NCI-H2227 (cell line): ENCODE data around the gene CNEP1R1.
"Not testable (repeated sequence)": the region's sequence is repeated elsewhere in the genome, so short reads cannot be mapped to it uniquely, and the experiment has no call there.

Source experiments
- DNase-seq: peaks from one replicate; lab custom pipeline; 2025; ENCODE audit not compliant: unreplicated experiment; lab: John Stamatoyannopoulos, UW

CNEP1R1 gene, protein sequence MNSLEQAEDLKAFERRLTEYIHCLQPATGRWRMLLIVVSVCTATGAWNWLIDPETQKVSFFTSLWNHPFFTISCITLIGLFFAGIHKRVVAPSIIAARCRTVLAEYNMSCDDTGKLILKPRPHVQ

DNA sequence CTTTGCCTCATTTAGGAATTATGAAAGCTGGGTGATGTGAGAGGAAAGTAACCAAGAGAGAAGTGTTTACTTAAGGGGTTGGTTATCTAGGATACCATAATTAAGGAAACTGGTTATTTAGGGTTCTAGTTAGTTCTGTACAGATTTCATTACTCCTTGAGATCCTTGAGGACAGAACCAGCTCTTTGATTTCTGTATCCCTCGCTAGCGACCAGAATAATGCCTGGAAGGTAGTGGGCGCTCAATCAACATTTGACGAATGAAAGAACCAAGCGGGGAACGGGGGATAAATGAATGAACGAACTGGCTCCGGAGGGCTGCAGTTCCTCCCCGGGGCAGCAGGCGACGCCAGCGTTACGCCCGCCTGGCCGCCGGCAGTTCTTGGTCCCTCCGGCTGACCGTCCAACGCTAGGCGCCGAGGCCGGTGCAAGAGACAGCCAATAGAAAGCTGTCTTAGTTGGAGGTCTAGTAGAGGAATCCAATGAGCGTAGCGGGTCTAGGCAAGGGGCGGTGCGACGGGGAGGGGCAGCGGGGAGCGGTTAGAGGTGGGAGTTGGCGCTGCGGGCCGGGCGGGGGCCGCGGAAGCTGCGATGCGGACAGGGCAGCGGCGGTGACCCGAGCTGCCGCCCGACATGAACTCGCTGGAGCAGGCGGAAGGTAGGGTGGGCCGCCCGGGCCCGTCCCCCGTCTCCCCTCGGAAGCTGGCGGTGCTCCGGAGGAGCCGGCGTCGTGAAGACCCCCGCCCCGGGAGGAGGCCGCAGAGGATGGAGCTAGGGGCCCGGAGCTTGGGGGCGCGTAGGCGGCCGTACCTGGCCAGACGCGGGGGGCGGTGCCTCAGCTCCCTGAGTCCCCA, at the start of gene CNEP1R1:
TSS of gene CNEP1R1 (plus strand) at position 542 of the 853 bp plus-strand sequence. CDS start at position 633, 91 bp downstream.
- DNase-seq = peak; percentile 94

DNA sequence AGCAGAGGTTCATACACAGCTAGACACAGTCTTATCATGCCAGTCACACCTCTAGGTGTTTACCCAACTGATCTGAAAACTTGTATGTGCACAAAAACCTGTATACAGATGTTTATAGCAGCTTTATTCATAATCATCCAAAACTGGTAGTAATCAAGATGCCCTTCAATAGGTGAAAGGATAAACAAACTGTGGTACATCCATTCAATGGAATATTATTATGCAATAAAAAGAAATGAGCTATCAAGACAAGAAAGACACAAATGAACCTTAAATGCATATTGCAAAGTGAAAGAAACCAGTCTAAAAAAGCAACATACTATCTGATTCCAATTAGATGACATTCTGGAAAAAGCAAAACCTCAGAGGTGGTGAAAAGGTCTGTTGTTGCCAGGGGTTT, 47.6 kb upstream of the CNEP1R1 start:
- DNase-seq = no peak

DNA sequence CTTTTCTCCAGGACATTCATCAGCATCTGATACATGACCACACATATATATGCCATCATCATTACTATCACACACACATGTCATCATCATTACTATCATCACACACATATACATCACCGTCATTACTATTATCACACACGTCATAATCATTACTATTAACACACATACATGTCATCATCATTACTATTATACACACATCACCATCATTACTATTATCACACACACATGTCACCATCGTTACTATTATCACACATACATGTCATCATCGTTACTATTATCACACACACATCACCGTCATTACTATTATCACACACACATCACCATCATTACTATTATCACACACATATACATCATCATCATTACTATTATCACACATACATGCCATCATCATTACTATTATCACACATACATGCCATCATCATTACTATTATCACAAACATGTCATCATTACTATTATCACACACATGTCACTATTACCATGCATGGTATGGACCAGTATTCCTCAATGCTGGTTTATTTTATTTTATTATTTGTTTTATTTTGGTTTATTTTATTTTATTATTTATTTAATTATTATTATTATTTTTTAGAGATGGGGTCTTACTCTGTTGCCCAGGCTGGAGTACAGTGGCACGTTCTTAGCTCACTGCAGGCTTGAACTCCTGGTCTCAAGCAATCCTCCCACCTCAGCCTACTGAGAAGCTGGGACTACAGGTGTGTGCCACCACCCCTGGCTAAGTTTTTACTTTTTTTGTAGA, 46.3 kb upstream of the CNEP1R1 start:
- DNase-seq = no peak

DNA sequence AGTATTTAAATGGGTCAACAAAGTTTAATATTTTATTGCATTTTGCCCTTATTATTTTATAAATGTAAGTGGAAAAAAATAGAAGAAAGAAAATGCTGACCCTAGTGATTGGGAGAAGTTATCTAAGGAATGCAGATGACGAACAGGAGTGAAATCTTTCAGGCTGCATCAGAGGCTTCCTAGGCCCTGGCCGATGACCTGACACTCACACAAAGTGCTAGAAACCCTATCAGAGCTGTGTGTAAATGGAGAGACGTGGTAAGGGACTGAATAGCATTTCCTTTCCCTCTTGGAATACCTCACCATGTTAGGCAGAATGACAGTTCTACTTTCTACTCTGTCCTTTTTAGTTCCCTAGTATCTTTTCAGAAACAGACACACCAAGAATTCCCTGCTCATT, 44.9 kb upstream of the CNEP1R1 start:
- no peak for DNase-seq

DNA sequence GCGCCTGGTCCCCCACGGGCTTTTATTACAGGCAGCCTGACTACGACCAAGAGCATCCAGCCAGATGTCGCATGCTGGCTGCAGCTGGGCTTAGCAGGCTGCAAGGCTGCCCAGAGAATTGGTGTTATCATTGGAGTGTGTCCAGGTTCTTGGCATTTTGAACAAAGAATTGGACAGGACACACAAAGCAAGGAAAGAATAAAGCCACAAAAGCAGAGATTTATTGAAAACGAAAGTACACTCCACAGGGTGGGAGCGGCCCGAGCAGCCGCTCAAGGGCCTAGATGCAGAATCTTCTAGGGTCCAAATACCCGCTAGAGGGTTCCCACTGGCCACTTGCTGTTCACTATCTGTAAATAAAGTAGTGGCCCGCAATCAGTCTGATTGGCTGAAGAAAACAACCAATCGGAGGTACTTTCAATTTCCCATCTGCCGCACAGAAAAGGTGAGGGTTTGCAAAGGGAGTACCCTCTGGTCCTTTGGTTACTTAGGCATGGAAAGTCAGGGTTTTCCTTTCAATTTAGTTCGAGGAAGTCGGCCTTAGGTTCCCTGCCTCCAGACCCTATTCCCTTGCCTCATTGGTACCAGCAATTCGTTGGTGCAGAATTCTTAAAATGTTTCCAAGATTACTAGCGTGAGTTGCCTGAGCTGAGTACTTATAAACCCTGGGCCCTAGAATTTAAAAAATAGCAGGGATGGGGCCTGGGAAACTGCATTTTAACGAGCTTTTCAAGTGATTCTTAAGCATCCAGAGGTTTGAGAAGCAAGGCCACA, 38.5 kb upstream of the CNEP1R1 start:
- DNase-seq = no peak

DNA sequence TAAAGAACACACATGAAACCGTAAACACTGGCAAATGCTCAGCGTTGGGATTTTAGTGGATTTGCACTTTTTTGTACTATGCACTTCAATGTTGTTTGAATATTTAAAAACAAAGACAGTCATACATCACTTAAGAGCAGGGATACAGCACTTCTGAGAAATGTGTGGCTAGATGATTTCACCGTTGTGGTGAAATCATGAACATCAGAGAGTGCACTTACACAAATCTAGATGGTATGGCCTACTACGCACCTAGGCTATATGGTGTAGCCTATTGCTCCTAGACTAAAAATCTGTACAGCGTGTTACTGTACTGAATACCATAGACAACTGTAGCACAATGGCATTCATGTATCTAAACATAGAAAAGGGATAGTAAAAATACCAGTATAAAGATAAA, 37.6 kb upstream of the CNEP1R1 start:
- DNase-seq = no peak

DNA sequence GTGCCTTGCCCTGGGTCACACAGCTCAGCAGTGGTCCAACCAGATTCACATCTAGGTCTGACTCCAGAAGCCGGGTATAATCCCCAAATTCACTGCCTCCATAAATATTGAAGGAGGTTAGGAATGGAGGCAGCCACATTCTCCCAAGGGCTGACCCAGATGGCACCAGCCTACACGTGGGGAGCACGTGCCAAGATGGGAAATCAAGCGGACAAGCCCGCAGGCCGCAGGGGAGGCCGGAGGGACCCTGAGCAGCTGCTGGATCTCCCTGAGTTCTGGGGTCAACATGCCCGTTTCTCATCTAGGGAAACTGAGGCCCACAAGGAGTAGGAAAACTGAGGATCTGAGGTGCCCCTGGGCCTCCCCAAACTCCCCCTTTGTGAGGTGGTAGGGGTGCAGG, 32.2 kb upstream of the CNEP1R1 start:
- DNase-seq = no peak

DNA sequence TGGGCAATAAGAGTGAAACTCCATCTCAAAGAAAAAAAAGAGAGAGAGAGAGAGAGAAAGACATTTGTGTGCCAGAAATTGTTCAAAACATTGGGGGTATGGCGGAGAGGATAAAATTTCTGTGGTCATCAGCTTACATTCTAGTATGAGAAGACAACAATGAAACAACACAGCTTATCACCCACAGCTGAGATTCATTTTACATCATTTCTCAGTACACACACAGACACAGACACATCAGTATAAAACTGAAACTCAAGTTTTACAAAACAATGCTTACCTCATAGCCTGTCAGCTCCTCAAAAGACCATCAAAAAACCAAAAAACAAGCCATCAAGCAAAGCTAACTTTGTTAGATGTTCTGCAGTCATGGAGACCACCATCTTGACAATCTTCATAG, 31.4 kb upstream of the CNEP1R1 start:
- DNase-seq = no peak

DNA sequence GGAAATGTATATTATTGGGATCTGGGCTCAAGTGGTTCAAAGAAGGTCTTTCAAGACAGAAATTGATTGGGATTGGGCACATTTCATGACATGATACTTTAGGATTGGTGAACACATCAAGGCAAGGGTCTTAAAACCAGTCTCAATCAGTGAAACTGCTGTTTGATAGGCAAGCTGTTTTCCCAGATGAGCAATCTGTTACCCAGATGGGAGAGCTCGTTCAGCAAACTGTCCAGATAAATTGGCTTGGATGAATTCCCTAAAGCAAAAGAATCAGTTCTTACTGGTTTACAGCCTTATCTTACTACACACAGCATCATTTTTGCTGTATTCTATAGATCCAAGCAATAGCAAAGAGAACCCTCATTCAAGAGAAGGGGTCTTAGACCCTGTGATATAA, 31.0 kb upstream of the CNEP1R1 start:
- DNase-seq = no peak

DNA sequence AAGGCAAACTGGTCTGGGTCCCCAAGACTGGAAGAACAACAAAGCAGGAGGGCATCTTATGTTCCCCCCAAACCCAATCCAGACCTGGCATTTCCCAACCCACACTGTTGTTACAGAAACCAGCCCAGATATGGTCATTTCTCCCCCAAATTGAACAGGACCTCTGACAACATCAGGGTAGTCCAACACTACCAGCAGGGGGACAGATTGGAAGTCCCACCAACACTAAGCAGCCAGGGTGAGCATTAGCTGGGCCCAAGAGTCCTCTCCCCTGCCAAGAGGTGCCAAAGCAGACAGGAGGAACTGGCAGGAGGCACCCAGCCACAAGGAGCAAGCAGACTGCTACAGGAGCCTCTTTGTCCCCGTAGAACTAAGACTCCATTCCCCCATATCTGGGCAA, 29.3 kb upstream of the CNEP1R1 start:
- DNase-seq = no peak

DNA sequence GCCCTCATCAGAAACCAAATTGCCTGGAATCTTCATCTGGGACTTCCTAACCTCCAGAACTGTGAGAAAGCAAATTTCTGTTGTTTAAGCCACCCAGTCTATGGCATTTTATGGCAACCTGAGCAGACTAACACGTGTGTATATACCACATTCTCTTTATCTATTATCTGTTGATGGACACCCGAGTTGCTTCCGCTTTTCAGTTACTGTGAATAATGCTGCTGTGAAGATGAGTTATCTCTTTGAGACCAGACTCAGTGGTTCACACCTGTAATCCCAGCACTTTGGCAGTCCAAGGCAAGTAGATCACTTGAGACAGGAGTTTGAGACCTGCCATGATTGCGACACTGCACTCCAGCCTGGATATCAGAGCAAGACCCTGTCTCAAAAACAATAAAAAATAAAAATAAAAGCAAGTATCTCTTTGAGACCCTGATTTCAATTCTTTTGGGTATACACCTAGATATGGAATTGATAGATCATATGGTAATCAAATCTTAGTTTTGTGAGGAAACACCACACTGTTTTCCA, 27.2 kb upstream of the CNEP1R1 start:
- DNase-seq = no peak

DNA sequence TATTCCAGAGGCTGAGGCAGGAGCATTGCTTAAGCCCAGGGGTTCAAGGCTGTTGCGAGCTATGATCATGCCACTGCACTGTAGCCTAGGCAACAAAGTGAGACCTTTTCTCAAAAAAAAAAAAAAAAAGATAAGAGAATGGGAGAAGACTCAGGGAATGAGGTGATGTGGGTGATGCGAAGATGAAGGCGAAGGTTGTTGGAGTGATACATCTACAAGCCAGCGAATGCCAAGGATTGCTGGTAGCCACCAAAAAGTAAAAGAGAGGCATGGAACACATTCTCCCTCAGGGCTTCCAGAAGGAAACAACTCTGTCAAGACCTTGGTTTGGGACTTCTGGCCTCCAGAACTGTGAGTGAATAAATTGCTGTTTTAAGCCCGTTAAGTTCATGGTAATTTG, 26.0 kb upstream of the CNEP1R1 start:
- no peak for DNase-seq

DNA sequence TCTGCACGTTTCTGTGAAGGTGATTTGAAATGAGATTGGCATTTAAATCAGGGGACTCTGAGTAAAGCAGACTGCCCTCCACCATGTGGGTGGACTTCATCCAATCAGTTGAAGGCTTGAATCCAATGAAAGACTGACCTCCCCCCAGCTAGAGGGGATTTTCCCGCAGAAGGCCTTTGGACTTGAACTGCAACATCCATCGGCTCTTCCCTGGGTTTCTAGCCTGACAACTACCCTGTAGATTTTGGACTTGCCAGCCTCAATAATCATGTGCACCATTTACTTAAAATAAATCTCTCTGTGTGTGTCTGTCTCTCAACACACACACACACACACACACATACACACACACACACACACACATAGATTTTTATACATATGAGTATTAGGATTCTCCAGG, 23.9 kb upstream of the CNEP1R1 start:
- DNase-seq = no peak

DNA sequence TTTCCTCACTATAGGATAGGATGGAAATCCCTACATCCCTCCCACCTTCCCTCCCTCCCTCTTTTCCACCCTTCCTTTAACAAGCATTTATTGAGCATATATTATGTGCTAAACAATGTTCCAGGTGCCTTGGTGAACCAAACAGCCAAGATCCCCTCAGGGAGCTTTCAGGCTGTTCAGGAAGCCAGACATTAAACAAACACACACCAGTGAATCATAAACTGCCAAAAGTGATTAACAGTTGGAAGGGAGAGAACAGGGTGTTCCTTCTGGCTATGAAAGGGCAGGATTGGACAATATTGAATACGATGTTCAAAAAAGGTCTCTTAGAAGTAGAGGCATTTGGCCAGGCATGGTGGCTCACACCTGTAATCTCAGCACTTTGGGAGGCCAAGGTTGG, 22.8 kb upstream of the CNEP1R1 start:
- no peak for DNase-seq

DNA sequence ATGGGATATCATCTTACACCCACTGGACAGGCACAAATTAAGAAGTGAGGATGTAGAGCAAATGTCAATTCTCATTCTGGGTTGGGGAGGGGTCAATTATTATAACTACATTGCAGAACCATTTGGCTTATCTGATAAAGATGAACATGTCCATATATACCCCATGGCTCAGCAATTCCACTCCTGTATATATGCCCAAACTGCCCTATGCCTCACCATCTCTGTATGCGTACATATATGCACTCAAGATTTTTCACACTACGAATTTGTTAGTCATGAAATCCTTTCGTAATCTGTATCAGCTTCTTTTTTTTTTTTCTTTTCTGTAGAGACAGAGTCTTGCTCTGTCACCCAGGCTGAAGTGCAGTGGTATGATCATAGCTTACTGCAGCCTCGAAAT, 20.8 kb upstream of the CNEP1R1 start:
- no peak for DNase-seq

DNA sequence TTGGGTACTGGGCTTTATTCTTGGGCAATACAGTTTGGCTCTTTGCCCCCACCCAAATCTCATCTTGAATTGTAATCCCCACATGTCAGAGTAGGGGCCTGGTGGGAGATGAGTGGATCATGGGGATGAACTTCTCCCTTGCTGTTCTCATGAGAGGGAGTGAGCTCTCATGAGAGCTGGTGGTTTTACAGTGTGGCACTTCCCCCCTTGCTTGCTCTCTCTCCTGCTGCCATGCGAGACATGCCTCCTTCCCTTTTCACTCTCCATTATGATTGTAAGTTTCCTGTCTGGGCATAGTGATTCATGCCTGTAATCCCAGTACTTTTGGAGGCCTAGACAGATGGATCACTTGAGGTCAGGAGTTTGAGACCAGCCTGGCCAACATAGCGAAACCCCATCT, 18.1 kb upstream of the CNEP1R1 start:
- no peak for DNase-seq

DNA sequence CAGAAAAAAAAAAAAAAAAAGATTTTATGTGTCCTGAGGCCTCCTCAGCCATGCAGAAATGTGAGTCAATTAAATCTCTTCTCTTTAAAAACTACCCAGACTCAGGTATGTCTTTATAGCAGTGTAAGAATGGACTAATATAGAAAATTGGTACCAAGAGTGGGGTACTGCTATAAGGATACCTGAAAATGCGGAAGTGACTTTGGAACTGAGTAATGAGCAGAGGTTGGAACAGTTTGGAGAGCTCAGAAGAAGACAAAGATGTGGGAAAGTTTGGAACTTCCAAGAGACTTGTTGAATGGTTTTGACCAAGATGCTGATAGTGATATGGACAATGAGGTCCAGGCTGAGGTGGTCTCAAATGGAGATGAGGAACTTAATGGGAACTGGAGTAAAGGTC, 17.3 kb upstream of the CNEP1R1 start:
- DNase-seq = no peak

DNA sequence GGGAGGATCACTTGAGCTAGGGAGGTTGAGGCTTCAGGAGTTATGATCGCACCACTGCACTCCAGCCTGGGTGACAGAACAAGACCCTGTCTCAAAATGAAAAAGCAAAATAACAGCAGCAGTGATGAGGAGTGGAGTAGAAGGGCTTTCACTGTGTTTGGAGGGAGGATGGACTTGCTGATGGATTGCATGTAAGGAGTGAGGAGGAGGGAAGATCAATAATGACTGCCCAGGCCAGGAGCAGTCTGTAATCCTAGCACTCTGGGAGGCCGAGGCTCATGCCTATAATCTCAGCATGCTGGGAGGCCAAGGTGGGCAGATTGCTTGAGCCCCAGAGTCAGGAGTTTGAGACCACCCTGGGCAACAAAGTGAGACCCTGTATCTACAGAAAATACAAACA, 14.8 kb upstream of the CNEP1R1 start:
- no peak for DNase-seq

DNA sequence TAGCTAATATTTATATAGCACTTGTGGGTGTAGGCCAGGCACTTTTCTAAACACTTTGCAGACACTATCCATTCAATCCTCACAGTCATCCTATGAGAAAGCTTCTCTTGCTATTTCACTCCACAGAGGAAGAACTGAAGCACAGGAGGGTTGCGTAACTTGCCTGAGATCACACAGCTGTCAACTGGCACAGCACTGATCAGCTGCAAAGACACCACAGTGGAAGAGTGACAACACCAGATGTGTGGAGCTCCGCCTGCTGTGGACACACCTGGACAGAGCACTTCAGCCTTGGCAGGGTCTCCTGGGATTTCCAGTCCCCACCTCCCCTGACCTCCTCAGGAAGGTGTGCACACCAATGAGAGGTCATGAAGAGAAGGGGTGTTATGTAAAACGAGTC, 13.3 kb upstream of the CNEP1R1 start:
- no peak for DNase-seq

DNA sequence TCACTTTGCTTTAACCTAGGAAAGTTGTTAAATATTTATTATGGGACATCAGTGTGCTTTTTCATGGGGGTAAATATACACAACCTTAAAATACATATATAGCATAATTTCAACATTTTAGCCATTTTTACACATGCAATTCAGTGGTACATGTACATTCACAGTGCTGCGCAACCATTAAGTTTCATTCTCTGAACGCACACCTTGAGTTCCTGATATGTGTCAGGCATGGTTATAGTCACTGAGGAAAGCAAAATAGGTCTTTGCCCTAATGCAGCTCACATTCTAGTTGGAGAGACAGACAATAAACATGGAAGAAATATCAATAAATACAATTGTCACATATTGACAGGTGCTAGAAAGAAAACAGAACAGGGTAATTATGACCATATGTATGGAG, 12.8 kb upstream of the CNEP1R1 start:
- DNase-seq = no peak

DNA sequence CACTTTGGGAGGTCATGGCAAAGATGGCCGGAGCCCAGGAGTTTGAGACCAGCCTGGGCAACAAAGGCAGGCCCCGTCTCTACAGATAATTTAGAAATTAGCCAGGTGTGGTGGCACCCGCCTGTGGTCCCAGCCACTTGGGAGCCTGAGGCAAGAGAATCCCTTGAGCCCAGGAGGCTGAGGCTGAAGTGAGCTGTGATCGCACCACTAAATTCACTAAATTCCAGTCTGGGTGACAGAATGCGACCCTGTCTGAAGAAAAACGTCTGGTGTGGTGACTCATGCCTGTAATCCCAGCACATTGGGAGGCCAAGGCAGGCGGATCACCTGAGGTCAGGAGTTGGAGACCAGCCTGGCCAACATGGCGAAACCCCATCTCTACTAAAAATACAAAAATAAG, 10.8 kb upstream of the CNEP1R1 start:
- DNase-seq = not testable (repeated sequence)
